Activated T-helper 1 cell treated with anti-CD3 and anti-CD28 coated beads, Interleukin-12 subunit alpha, Interleukin-12 subunit beta, Interleukin-2, Interleukin-4 antibody, amounts not matched to agents 30 ng/mL and 10 ng/mL and 1 ng/mL, durations not matched to agents 14 hours and 24 hours and 36 hours (primary cell): ENCODE data around the gene HMGB3. TPM values are rescaled to one million over a fixed set of nuclear protein-coding genes. Genes with fewer than 3 reads are reported as not detected.
A peak's percentile ranks its signal among the peaks of the same experiment; 100 is the strongest.
"Not testable (repeated sequence)": the region's sequence is repeated elsewhere in the genome, so short reads cannot be mapped to it uniquely, and the experiment has no call there.

ENCODE experiments used
- DNase-seq: peaks from one replicate; pipeline ENCODE4 v3.0.0; 2021; ENCODE audit warnings: low spot score
- H3K27ac Mint-ChIP-seq: one replicate; pipeline ENCODE4 v1.8.0; 2021; ENCODE audit warnings: mild to moderate bottlenecking, mixed read lengths
- H3K27me3 Mint-ChIP-seq: one replicate; pipeline ENCODE4 v1.8.0; 2022; ENCODE audit warnings: mild to moderate bottlenecking, moderate library complexity, mixed read lengths; ENCODE audit not compliant: insufficient read depth
- H3K36me3 Mint-ChIP-seq: one replicate; pipeline ENCODE4 v1.8.0; 2021; ENCODE audit warnings: low read depth, mixed read lengths
- H3K4me1 Mint-ChIP-seq: one replicate; pipeline ENCODE4 v1.8.0; 2021; ENCODE audit warnings: low read depth, mixed read lengths
- H3K4me3 Mint-ChIP-seq: one replicate; pipeline ENCODE4 v1.8.0; 2021; ENCODE audit warnings: mild to moderate bottlenecking, moderate library complexity, mixed read lengths
- H3K9me3 Mint-ChIP-seq: one replicate; pipeline ENCODE4 v1.8.0; 2021; ENCODE audit warnings: mixed read lengths
- intact Hi-C: fragments of 100-400 bp; cut with micrococcal nuclease; formaldehyde crosslinking; loops from one replicate; pipeline ENCODE4 v1.15.1; 2024
- total RNA-seq: library from RNA; stranded (reverse); gene quantifications from 2 replicates; pipeline ENCODE4 v1.2.3, GENCODE V29; 2022

Gene HMGB3
- total RNA-seq, 1 donor from 2014 or later, result 29.6 TPM

GRCh38 chrX:150983521-150984168, 510 bp downstream of the HMGB3 start:
- Mint-ChIP-seq H3K27ac (no peak overlapping the region), H3K27me3 (no peaks in the 10 kb centered on the region), H3K9me3 (no peaks in the 10 kb centered on the region), H3K36me3 (peaks cover 15% of the 10 kb centered on the region), H3K4me1 (peaks cover 6% of the 10 kb centered on the region), H3K4me3 (no peak overlapping the region)
- peak; percentile 0 for DNase-seq
- intact Hi-C loops, result loop anchor here (1.0 to 10.0 kb wide), 8 partner anchors 85 to 1479 kb away; partner anchors contain the start of genes CD99L2, IDS and VMA21

DNA sequence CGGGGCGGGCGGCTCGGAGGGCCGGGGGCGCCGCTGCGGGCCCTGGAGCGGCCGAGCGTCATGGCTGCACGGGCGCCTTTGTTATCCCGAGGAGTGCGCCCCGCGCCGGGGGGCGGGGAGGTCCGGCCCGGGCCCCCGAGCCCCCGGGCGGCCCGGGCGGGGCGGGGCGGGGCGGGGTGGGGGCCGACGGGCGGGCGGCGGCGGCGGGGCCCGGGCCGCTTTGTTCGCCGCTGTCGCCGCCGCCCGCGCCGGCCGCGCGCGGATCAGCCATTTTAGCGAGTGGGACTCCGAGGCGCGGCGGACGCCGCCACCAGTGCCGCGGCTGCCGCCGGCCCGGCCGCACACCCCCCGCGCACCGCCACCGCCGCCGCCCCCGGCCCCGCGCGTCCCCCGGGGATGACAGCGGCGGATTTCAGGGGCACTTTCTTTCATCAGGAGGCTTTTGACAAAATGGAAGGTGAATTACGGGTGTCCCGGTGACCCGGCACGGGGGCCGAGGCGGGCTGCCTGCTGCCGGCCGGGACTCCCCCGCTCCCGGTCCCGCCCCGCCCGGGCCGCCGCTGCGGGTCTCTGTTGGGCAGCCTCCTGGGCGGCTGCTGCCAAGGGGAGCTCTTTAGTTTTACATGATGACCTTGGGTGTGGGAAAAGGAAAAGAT, 1.2 kb downstream of the HMGB3 start:
- Mint-ChIP-seq H3K36me3 (peaks cover 15% of the 10 kb centered on the region), H3K4me3 (peak overlapping the region; percentile 86), H3K27ac (peak overlapping the region; percentile 72), H3K27me3 (no peaks in the 10 kb centered on the region), H3K9me3 (no peaks in the 10 kb centered on the region), H3K4me1 (peaks cover 6% of the 10 kb centered on the region)
- intact Hi-C loops, result loop anchor here (5.0 to 10.0 kb wide), 4 partner anchors 212 to 1479 kb away; partner anchors contain the start of gene IDS
- DNase-seq, result peak; percentile 1

DNA sequence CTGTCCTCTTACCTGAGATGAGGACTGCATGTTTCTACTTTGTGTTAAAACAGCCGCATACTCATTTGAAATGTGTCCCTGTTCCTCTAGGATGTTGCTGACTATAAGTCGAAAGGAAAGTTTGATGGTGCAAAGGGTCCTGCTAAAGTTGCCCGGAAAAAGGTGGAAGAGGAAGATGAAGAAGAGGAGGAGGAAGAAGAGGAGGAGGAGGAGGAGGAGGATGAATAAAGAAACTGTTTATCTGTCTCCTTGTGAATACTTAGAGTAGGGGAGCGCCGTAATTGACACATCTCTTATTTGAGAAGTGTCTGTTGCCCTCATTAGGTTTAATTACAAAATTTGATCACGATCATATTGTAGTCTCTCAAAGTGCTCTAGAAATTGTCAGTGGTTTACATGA, 4.6 kb downstream of the HMGB3 start:
- not testable (repeated sequence) for H3K9me3 Mint-ChIP-seq, H3K4me1 Mint-ChIP-seq, DNase-seq, H3K4me3 Mint-ChIP-seq, H3K27ac Mint-ChIP-seq, H3K27me3 Mint-ChIP-seq
- H3K36me3 Mint-ChIP-seq, result peaks cover 15% of the 10 kb centered on the region
- intact Hi-C loops, result loop anchor here (10.0 kb wide), 2 partner anchors 1043 to 1483 kb away; partner anchors contain the start of gene IDS

GRCh38 chrX:150989420-150989819, 6.3 kb downstream of the HMGB3 start:
- H3K27me3 Mint-ChIP-seq, result no peaks in the 10 kb centered on the region
- intact Hi-C loops, result loop anchor here (10.0 kb wide), 2 partner anchors 1045 to 1485 kb away; partner anchors contain the start of gene IDS
- no peaks in the 10 kb centered on the region for H3K9me3 Mint-ChIP-seq
- peaks cover 15% of the 10 kb centered on the region for H3K36me3 Mint-ChIP-seq
- no peak overlapping the region for H3K4me3 Mint-ChIP-seq
- no peak overlapping the region for H3K27ac Mint-ChIP-seq
- H3K4me1 Mint-ChIP-seq, result peaks cover 6% of the 10 kb centered on the region
- no peak for DNase-seq

DNA sequence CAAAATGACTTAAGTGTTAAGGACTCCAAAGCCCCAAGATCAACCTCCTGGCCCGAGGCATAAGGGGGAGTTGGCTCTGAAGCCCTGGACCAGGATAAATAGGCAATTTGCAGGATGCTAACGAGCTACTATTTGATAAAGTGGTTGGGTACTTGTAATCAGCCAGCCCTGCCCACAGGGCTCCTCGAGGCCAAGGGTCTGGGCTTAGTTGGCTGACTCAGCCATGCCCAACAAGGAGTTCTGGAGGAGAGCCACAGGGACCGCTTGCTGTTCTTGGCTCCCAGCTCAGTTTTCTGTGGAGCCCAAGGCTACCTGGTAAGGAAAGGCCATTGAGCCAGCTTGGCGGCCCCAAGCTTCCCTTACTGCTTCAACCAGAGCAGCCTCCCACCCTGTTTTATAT, 7.8 kb downstream of the HMGB3 start:
- Mint-ChIP-seq H3K36me3 (peaks cover 9% of the 10 kb centered on the region), H3K9me3 (no peaks in the 10 kb centered on the region)

GRCh38 chrX:151000861-151001331, 17.8 kb downstream of the HMGB3 start:
- DNase-seq, result no peak
- Mint-ChIP-seq H3K4me1 (no peaks in the 10 kb centered on the region), H3K27ac (no peak overlapping the region), H3K4me3 (no peak overlapping the region), H3K9me3 (no peaks in the 10 kb centered on the region), H3K27me3 (peaks cover 3% of the 10 kb centered on the region), H3K36me3 (no peaks in the 10 kb centered on the region)
- intact Hi-C loops, result loop anchor here (5.0 kb wide), 1 partner anchor 229 kb away; no protein-coding TSS in a partner anchor

More for the DNA sequence above, 7.8 kb downstream of the HMGB3 start:
- Mint-ChIP-seq H3K4me3 (no peak overlapping the region), H3K4me1 (no peaks in the 10 kb centered on the region), H3K27me3 (no peaks in the 10 kb centered on the region), H3K27ac (no peak overlapping the region)
- no peak for DNase-seq
- intact Hi-C loops, result no loop called here

DNA sequence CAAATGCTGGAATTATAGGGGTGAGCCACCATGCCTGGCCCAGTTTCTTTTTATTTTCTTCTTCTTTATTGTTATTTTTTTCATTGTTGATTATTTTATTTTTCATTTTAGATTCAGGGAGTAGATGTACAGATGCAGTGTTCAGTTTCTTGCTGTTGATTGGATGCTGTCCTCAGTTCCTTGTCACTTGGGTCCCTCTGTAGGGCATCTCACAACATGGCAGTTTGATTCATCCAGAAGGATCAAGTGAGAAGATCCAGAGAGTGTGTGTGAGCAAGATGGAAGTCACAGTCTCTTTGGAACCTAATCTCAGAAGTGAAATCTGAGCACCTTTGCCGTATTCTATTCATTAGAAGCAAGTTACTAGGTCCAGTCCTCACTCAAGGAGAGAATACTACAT, 20.9 kb downstream of the HMGB3 start:
- H3K27me3 Mint-ChIP-seq, result peaks cover 2% of the 10 kb centered on the region
- no peak overlapping the region for H3K4me3 Mint-ChIP-seq
- no peaks in the 10 kb centered on the region for H3K4me1 Mint-ChIP-seq
- H3K36me3 Mint-ChIP-seq, result no peaks in the 10 kb centered on the region
- no peak for DNase-seq
- intact Hi-C loops, result loop anchor here (5.0 kb wide), 1 partner anchor 232 kb away; no protein-coding TSS in a partner anchor
- no peak overlapping the region for H3K27ac Mint-ChIP-seq
- no peaks in the 10 kb centered on the region for H3K9me3 Mint-ChIP-seq

GRCh38 chrX:151006410-151007109, 23.4 kb downstream of the HMGB3 start:
- no peaks in the 10 kb centered on the region for H3K9me3 Mint-ChIP-seq
- H3K27ac Mint-ChIP-seq, result no peak overlapping the region
- no peaks in the 10 kb centered on the region for H3K4me1 Mint-ChIP-seq
- H3K27me3 Mint-ChIP-seq, result peaks cover 2% of the 10 kb centered on the region
- no peaks in the 10 kb centered on the region for H3K36me3 Mint-ChIP-seq
- DNase-seq, result no peak
- no peak overlapping the region for H3K4me3 Mint-ChIP-seq
- intact Hi-C loops, result no loop called here

GRCh38 chrX:151009582-151009981, 26.4 kb downstream of the HMGB3 start:
- H3K36me3 Mint-ChIP-seq, result no peaks in the 10 kb centered on the region
- no peak overlapping the region for H3K4me3 Mint-ChIP-seq
- intact Hi-C loops, result no loop called here
- no peak for DNase-seq
- H3K27ac Mint-ChIP-seq, result no peak overlapping the region
- no peaks in the 10 kb centered on the region for H3K9me3 Mint-ChIP-seq
- no peaks in the 10 kb centered on the region for H3K4me1 Mint-ChIP-seq
- no peaks in the 10 kb centered on the region for H3K27me3 Mint-ChIP-seq

DNA sequence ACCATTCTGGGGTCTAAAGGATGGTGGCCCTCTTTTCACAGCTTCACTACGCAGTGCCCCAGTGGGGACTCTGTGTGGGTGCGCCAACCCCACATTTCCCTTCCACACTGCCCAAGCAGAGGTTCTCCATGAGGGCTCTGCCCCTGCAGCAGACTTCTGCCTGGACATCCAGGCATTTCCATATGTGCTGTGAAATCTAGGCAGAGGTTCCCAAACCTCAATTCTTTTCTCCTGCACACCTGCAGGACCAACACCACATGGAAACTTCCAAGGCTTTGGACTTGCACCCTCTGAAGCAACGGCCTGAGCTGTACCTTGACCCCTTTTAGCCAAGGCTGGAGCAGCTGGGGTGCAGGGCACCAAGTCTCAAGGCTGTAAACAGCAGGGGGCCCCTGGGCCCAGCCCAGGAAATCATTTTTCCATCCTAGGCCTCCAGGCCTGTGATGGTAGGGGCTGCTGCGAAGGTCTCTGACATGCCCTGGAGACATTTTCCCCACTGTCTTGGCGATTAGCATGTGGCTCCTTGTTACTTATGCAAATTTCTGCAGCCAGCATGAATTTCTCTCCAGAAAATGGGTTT, 30.1 kb downstream of the HMGB3 start:
- intact Hi-C loops, result no loop called here
- Mint-ChIP-seq H3K36me3 (no peaks in the 10 kb centered on the region), H3K9me3 (no peaks in the 10 kb centered on the region), H3K27ac (no peak overlapping the region), H3K4me3 (no peak overlapping the region), H3K4me1 (no peaks in the 10 kb centered on the region), H3K27me3 (no peaks in the 10 kb centered on the region)
- no peak for DNase-seq

- H3K36me3 Mint-ChIP-seq, result no peaks in the 10 kb centered on the region
- no peaks in the 10 kb centered on the region for H3K9me3 Mint-ChIP-seq
- no peak overlapping the region for H3K27ac Mint-ChIP-seq
- intact Hi-C loops, result no loop called here
- no peak for DNase-seq
- H3K4me3 Mint-ChIP-seq, result no peak overlapping the region
- H3K27me3 Mint-ChIP-seq, result no peaks in the 10 kb centered on the region
- H3K4me1 Mint-ChIP-seq, result no peaks in the 10 kb centered on the region
These were observed 32.5 kb downstream of the HMGB3 start for GRCh38 chrX:151015684-151016083.

DNA sequence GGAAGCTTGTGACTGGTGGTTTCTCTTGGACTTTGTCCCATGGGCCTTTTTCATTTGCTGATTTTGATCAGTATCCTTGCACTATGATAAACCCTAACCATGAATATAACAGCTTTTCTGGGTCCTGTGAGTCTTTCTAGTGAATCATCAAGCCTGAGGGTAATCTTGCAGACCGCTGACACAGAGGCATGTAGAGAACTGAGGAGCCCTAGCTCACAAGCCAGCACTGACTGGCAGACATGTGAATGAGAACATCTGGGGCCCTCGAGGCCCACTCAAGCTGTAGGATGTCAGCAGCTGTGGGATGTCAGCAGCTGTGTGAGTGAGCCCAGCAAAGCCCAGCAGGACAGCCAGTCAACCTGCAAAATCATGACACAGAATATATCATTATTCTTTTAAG, 36.7 kb downstream of the HMGB3 start:
- Mint-ChIP-seq H3K4me1 (no peaks in the 10 kb centered on the region), H3K36me3 (no peaks in the 10 kb centered on the region), H3K4me3 (no peak overlapping the region), H3K9me3 (no peaks in the 10 kb centered on the region), H3K27me3 (no peaks in the 10 kb centered on the region), H3K27ac (no peak overlapping the region)
- DNase-seq, result no peak
- intact Hi-C loops, result no loop called here
